AG09319 (cell line): ENCODE results near the gene BTNL8.

Experiments used
- DNase-seq: peaks from one replicate; pipeline ENCODE4 v3.0.0-alpha.2; 2010; ENCODE audit warnings: low read depth; ENCODE audit errors: extremely low read depth
- CTCF ChIP-seq: IDR thresholded peaks from 2 replicates; pipeline ENCODE4 v1.5.1; 2011; ENCODE audit warnings: low read depth, mild to moderate bottlenecking, inconsistent platforms, low read length, moderate library complexity

BTNL8 gene

GRCh38 chr5:180898621-180899246, at the start of gene BTNL8:
TSS of gene BTNL8 (plus strand) at chr5:180899159. CDS start at chr5:180899311, 152 bp downstream.
- DNase-seq: no peak
- TF ChIP-seq CTCF: no peak

- DNase-seq: no peak
- TF ChIP-seq CTCF: no peak
These were observed 49.1 kb upstream of the BTNL8 start for GRCh38 chr5:180849827-180850226.

- DNase-seq: no peak
- TF ChIP-seq CTCF: no peak
These were observed 48.4 kb upstream of the BTNL8 start for GRCh38 chr5:180850434-180851078.

GRCh38 chr5:180852495-180852894, 46.5 kb upstream of the BTNL8 start:
- no peak for TF ChIP-seq CTCF
- no peak for DNase-seq

GRCh38 chr5:180853121-180853847, 45.7 kb upstream of the BTNL8 start:
- no peak for TF ChIP-seq CTCF
- DNase-seq: no peak

GRCh38 chr5:180853848-180854176, 45.1 kb upstream of the BTNL8 start:
- no peak for DNase-seq
- TF ChIP-seq CTCF: no peak

- no peak for DNase-seq
- no peak for TF ChIP-seq CTCF
These were observed 40.4 kb upstream of the BTNL8 start for GRCh38 chr5:180858586-180858985.
